ENCODE results near the gene UBXN7.
"Not testable (repeated sequence)": the region's sequence is repeated elsewhere in the genome, so short reads cannot be mapped to it uniquely, and the experiment has no call there.

UBXN7 gene, protein sequence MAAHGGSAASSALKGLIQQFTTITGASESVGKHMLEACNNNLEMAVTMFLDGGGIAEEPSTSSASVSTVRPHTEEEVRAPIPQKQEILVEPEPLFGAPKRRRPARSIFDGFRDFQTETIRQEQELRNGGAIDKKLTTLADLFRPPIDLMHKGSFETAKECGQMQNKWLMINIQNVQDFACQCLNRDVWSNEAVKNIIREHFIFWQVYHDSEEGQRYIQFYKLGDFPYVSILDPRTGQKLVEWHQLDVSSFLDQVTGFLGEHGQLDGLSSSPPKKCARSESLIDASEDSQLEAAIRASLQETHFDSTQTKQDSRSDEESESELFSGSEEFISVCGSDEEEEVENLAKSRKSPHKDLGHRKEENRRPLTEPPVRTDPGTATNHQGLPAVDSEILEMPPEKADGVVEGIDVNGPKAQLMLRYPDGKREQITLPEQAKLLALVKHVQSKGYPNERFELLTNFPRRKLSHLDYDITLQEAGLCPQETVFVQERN

DNA sequence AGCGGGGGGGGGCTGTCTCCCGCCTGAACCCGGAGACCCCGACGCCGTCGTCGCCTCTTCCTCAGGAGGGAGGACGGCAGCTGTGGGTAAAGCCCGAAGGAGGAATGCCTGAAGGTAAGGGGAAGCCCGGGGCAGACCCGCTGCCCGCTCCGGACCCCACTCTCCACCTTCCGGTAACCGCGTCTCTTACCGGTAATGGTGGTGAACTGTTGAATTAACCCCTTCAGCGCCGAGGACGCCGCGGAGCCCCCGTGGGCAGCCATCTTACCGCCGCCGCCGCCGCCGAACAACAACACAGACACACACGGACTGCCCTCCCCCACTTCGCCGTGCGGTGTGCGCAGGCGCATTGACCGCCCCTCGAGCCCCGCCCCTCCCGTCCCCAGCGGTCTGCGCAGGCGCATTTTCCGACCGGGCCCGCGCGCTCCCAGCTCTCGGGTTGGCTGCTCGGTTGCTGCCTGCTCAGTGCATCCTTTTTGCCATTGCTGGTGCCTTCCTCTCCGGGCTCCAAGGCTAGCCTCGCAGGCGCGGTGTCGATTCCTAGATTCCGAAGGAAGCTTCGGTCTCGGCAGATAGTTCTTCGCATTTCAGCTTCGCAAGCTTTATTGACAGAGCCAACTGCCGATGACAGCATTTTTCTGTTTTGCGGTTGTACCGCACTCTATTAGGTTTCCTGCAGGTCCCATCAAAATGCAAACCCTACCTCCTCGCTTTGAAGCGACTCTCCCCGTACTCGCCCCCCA, at the start of gene UBXN7:
Gene UBXN7 (minus strand): TSS at position 291 of the 743 bp plus-strand sequence. CDS start 28 bp downstream, at position 263.
- peak within 1 kb of the TSS; percentile 93 for H3K4me3 ChIP-seq (ENCODE audit: control insufficient read depth, low read depth, low read length)
- TF ChIP-seq, protein P1, sequence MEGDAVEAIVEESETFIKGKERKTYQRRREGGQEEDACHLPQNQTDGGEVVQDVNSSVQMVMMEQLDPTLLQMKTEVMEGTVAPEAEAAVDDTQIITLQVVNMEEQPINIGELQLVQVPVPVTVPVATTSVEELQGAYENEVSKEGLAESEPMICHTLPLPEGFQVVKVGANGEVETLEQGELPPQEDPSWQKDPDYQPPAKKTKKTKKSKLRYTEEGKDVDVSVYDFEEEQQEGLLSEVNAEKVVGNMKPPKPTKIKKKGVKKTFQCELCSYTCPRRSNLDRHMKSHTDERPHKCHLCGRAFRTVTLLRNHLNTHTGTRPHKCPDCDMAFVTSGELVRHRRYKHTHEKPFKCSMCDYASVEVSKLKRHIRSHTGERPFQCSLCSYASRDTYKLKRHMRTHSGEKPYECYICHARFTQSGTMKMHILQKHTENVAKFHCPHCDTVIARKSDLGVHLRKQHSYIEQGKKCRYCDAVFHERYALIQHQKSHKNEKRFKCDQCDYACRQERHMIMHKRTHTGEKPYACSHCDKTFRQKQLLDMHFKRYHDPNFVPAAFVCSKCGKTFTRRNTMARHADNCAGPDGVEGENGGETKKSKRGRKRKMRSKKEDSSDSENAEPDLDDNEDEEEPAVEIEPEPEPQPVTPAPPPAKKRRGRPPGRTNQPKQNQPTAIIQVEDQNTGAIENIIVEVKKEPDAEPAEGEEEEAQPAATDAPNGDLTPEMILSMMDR (conservative IDR thresholded peaks at IDR 0.05; ENCODE audit: control insufficient read depth, insufficient read depth, low read depth, low read length), result no peak
- DNase-seq (ENCODE audit: low read depth), result peak; percentile 89

DNA sequence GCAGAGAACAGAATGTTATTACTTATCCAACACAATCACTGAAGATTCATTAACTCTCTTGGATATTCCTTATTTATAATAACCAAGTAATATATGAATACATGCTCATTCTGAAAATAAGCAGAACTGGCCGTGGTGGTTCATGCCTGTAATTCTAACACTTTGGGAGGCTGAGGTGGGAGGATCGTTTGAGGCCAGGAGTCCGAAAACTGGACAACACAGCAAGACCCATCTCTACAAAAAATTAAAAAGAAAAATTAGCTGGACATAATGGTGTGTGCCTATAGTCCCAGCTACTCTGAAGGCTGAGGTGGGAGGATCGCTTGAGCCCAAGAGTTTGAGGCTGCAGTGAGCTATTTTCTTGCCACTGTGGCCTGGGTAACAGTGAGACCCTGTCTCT, 45.5 kb upstream of the UBXN7 start:
- no peak overlapping the region for H3K4me3 ChIP-seq (ENCODE audit: control insufficient read depth, low read depth, low read length)
- no peak for DNase-seq (ENCODE audit: low read depth)
- TF ChIP-seq, protein P1 (conservative IDR thresholded peaks at IDR 0.05; ENCODE audit: control insufficient read depth, insufficient read depth, low read depth, low read length), result no peak

DNA sequence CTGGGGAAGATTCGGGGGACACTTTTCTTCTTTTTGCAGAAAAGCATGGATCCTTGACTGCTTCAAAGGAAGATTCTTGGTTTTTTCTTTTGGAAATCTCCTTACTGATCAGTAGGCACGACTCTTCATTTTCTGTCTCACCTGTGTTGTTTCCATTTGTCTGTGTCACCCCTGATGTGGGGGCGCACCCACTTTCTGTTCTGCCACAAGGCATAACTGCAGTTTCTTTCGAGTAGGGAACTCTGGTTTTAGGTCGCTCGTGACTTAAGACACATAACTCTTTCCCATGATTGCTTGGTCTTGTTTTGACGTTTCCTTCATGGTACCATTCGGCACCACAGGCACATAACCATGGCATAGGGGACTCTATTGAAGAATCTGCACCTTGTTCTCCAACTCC, 40.1 kb upstream of the UBXN7 start:
- TF ChIP-seq, protein P1 (conservative IDR thresholded peaks at IDR 0.05; ENCODE audit: control insufficient read depth, insufficient read depth, low read depth, low read length), result no peak
- no peak for DNase-seq (ENCODE audit: low read depth)
- H3K4me3 ChIP-seq (ENCODE audit: control insufficient read depth, low read depth, low read length), result no peak overlapping the region

DNA sequence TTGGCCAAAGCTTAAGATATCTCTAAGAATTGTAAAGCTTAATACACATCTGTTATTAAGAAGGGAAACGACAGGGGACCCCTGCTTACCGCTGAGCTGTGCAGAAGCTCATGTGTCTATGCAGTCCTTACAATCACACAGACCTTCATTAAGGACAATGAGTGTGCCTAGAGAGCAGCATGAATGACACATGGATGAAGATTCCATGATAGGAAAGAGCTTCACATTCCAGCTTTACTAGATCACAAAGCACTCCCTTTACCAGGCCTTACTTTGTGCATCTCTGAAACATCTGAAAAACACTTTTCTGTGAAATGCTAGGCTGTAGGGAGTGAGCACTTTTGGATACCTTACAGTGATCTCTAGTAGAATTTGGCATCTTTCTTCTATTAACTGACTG, 39.3 kb upstream of the UBXN7 start:
- H3K4me3 ChIP-seq (ENCODE audit: control insufficient read depth, low read depth, low read length), result no peak overlapping the region
- DNase-seq (ENCODE audit: low read depth), result peak; percentile 15
- TF ChIP-seq, protein P1 (conservative IDR thresholded peaks at IDR 0.05; ENCODE audit: control insufficient read depth, insufficient read depth, low read depth, low read length), result no peak

DNA sequence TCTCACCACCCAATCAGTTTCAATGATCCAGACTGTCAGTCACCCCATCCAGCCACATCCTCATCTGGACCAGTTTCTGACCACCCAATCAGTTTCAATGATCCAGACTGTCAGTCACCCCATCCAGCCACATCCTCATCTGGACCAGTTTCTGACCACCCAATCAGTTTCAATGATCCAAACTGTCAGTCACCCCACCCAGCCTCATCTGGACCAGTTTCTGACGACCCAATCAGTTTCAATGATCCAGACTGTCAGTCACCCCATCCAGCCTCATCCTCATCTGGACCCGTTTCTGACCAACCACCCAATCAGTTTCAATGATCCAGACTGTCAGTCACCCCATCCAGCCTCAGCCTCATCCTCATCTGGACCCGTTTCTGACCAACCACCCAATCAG, 38.0 kb upstream of the UBXN7 start:
- DNase-seq (ENCODE audit: low read depth); H3K4me3 ChIP-seq (ENCODE audit: control insufficient read depth, low read depth, low read length): not testable (repeated sequence)

DNA sequence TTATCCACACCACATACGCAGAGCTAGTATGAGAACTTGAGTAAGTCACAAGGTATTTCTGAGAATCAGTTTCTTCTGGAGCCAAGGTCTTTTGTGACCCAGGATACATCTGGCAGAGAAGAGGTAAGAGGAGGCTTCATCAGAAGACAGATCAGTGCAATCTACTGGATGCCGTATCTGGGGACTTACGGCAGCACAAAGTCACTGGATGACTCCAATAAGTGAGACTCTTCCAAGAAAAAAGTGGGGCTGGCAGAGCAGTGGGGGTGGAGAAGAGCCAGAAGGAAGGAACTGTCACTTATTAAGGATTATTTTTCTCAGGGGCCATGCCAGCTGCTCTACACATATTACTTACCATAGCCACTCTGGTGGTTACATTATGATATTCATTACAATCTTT, 31.6 kb upstream of the UBXN7 start:
- TF ChIP-seq, protein P1 (conservative IDR thresholded peaks at IDR 0.05; ENCODE audit: control insufficient read depth, insufficient read depth, low read depth, low read length), result no peak
- H3K4me3 ChIP-seq (ENCODE audit: control insufficient read depth, low read depth, low read length), result no peak overlapping the region
- no peak for DNase-seq (ENCODE audit: low read depth)

DNA sequence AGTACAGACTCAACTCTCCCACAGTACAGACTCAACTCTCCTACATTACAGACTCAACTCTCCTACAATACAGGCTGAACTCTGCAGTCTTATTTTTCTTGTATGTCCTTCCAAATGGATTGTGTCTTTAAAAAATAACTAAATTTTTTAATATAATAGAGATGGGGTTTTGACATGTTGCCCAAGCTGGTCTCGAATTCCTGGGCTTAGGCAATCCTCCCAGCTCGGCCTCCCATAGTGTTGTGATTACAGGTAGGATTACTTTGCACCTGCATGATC, 31.2 kb upstream of the UBXN7 start:
- TF ChIP-seq, protein P1 (conservative IDR thresholded peaks at IDR 0.05; ENCODE audit: control insufficient read depth, insufficient read depth, low read depth, low read length), result no peak
- no peak for DNase-seq (ENCODE audit: low read depth)
- no peak overlapping the region for H3K4me3 ChIP-seq (ENCODE audit: control insufficient read depth, low read depth, low read length)

DNA sequence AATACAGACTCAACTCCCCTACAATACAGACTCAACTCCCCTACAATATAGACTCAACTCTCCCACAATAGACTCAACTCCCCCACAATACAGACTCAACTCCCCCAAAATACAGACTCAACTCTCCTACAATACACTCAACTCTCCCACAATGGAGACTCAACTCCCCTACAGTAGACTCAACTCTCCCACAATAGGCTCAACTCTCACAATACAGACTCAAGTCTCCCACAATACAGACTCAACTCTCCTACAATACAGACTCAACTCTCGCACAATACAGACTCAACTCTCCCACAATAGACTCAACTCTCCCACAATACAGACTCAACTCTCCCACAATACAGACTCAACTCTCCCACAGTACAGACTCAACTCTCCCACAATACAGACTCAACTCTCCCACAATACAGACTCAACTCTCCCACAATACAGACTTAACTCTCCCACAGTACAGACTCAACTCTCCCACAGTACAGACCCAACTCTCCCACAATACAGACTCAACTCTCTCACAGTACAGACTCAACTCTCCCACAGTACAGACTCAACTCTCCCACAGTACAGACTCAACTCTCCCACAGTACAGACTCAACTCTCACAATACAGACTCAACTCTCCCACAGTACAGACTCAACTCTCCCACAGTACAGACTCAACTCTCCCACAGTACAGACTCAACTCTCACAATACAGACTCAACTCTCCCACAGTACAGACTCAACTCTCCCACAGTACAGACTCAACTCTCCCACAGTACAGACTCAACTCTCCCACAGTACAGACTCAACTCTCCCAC, 30.7 kb upstream of the UBXN7 start:
- DNase-seq (ENCODE audit: low read depth); H3K4me3 ChIP-seq (ENCODE audit: control insufficient read depth, low read depth, low read length): not testable (repeated sequence)

Measured in fibroblast of mammary gland (primary cell).